K562 treated with DMSO at 1 percent for 12 hours (cell line): ENCODE data around the gene LDHAL6B. TPM values are rescaled to one million over a fixed set of nuclear protein-coding genes. Genes with fewer than 3 reads are reported as not detected.

Experiments
- total RNA-seq: library from RNA; unstranded; fragments of 300-600 nt; gene quantifications from 2 replicates; pipeline ENCODE4 v1.2.3, GENCODE V29; 2022; ENCODE audit not compliant: insufficient read depth

LDHAL6B gene
- not detected in 2 replicates for total RNA-seq

GRCh38 chr15:59206623-59207183 lies at the start of gene LDHAL6B:
TSS of gene LDHAL6B (plus strand) at chr15:59206843. CDS start at chr15:59206941, 98 bp downstream.

Other genes starting within 250 kb of the LDHAL6B start
- gene RNF111, start 219.2 kb upstream of the LDHAL6B start, total RNA-seq, result 5.4 and 15.8 TPM in 2 replicates
- 65.3 and 105 TPM in 2 replicates for gene CCNB2, start 101.7 kb upstream of the LDHAL6B start, total RNA-seq
- 0.12 TPM in 1 of 2 replicates, not detected in the other for gene MYO1E, start 166.0 kb downstream of the LDHAL6B start, total RNA-seq
- not detected in 2 replicates for gene FAM81A, start 231.3 kb downstream of the LDHAL6B start, total RNA-seq